Fibroblast of mammary gland (primary cell): ENCODE results near the gene TCF15.

Experiments
- DNase-seq: peaks from one replicate; pipeline ENCODE4 v3.0.0-alpha.2; 2010; ENCODE audit warnings: low read depth
- H3K4me3 ChIP-seq: 2 replicates; pipeline ENCODE4 v1.5.1; 2011; ENCODE audit warnings: low read depth, mild to moderate bottlenecking, low read length, moderate library complexity; ENCODE audit not compliant: control insufficient read depth
- CTCF ChIP-seq: conservative IDR thresholded peaks from 2 replicates; pipeline ENCODE4 v1.5.1; 2011; ENCODE audit warnings: low read depth, low read length, inconsistent platforms; ENCODE audit not compliant: control insufficient read depth, insufficient read depth

The TCF15 gene

GRCh38 chr20:595330-596308 is 14.5 kb downstream of the TCF15 start:
- H3K4me3 ChIP-seq, result no peak overlapping the region
- DNase-seq, result no peak
- no peak for TF ChIP-seq CTCF

DNA sequence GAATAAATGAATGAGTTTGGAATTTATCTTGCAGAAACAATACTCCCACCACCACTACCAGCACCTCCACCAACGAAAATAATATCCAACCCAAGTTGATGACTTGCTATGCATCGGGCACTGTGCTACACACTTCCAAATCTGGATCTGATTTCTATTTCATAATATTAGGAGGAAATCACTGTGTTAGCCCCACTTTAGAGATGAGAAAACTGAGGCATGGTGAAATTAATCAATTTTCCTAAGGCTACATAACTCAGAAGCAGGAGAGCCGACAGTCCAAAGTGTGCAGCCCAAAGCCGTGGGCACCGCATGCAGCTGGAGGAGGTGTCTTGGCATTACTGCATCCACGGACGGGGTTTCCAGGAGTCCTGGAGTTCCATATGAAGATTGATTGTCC is 17.6 kb downstream of the TCF15 start:
- H3K4me3 ChIP-seq, result no peak overlapping the region
- TF ChIP-seq CTCF, result no peak
- no peak for DNase-seq

GRCh38 chr20:591941-592340 is 18.2 kb downstream of the TCF15 start:
- H3K4me3 ChIP-seq, result no peak overlapping the region
- no peak for TF ChIP-seq CTCF
- DNase-seq, result no peak

GRCh38 chr20:588932-589672 is 21.0 kb downstream of the TCF15 start:
- no peak overlapping the region for H3K4me3 ChIP-seq
- DNase-seq, result no peak
- TF ChIP-seq CTCF, result no peak

DNA sequence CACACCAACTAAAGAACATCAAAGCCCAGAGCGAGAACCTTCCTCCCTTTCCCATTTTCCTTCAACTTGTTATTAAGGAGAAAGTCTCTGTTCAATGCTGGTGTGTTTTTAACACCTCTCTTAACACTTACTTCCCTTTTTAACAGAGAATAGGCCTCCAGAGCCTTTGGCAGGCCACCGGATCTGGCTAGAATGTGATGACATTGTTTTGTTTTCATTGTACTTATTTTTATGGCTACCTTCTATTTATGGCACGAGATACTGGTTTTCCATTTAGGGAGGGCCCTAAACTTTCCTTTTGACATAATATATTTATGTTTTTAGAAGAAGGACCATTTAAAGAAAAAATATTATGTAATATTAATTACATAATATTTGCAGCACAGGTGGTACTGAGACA is 21.6 kb downstream of the TCF15 start:
- DNase-seq, result no peak
- no peak overlapping the region for H3K4me3 ChIP-seq
- no peak for TF ChIP-seq CTCF

DNA sequence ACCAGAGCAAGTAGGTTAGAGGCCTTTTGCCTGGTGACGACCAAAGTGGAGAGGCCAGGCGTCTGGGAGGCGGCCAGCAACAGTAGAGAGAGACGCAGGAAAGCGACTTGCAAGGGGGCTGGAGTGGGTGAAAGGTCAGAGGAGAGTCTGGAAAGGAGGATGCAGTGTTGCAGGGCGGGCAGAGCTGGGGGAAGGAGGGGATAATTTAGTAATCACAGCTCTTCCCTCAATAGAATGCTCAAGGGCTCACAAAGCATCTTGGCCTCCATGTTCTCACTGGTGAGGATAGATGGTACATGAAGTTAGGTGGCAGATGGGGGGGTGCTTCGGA is 25.2 kb downstream of the TCF15 start:
- H3K4me3 ChIP-seq, result no peak overlapping the region
- TF ChIP-seq CTCF, result no peak

More for the DNA sequence above, 25.2 kb downstream of the TCF15 start:
- no peak for DNase-seq
